Activated T-cell treated with anti-CD3 and anti-CD28 coated beads for 48 hours (primary cell): ENCODE measurements around the gene FAM240B.

Experiments used
- DNase-seq: peaks from one replicate; pipeline ENCODE4 v3.0.0-alpha.2; 2020; ENCODE audit warnings: low read depth

FAM240B gene

DNA sequence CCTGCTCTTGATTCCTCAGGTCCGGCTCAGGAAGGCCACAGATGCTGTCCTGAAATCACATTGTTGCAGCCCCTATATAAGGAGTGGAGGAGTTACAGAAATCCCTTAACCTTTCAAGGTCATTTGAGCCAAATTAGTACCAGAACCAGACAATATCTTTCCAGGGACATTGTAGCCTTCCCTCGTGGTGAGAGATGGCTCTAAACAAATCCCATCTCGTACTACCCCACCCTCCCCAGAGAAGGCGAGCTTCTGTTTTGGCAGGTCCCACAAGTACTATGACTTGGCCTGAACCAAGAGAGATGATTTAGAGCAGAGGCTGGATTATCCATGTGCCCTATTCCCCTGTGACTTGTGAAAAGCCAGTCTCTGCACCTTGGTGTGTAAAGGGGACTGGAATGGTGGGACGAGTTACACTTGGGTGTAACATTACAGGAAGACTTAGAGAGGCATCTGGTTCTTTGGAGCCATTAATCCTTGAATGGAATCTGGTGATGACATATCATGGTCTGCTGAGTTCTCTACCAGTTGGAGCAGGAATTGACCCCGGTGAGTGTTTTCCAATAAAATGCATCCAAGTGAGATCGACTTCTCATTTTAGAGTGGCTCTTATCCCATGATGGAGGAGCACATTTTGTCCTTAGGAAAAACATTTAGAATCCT, at the start of gene FAM240B:
TSS of gene FAM240B (minus strand) at position 51 of the 663 bp plus-strand sequence. CDS start 16,134 bp downstream, outside the sequence.
- DNase-seq: no peak

DNA sequence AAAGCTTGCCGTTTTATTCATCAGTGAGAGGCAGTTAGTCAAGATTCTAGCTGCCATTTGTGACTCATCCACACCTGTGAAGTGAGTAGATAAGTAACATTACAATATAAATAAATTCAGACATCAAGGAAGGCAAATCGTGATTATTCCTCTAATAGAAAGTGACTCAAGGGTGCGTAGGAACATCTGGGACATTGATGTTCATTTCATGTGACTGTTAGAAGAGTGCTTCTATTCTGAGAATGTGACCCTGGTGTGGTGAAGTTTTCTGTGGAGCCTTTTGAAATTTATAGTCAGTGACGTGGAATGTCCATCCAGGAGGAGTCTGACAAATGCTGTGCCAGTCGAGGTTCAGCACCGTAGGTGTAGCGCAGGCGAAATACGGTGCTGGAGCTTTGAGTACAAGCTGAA, 48.4 kb upstream of the FAM240B start:
- DNase-seq: no peak

DNA sequence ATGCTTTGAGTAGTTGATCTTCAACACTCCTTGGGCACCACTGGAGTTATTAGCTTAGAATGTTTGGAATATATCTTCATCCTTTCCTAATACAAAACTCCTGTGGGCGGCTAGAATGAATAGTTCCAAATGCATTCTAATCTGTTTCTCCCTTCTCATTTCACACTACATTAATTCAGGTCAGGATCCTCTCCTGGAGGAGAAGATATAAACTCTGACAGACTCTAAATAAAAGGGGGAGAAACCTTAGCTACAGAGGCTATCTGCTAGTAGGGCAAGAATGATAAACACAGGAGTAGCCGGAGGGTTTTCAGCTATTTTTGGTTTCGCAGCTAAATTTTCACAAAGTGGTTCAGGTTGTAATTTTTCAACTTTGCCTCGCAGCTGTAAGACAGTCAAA, 45.2 kb upstream of the FAM240B start:
- DNase-seq: no peak

DNA sequence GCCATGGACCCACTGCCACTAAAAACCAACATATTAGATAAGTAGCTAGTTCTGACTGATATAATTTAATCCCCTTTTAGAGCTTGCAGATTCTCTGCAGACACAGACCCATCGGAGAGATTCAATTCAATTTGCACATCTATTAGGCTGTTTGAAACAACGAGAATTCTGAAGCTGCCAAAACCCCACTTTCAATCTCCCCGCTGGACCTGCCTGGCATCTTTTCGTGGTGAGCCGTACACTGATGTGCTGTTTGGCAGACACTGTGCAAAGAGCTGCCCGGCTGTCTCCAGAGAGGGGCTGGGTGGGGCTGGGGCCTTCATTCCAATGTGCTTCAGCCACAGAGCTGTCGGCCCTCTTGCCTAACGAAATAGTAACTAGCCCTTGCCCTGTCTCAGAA, 42.1 kb upstream of the FAM240B start:
- DNase-seq: no peak

DNA sequence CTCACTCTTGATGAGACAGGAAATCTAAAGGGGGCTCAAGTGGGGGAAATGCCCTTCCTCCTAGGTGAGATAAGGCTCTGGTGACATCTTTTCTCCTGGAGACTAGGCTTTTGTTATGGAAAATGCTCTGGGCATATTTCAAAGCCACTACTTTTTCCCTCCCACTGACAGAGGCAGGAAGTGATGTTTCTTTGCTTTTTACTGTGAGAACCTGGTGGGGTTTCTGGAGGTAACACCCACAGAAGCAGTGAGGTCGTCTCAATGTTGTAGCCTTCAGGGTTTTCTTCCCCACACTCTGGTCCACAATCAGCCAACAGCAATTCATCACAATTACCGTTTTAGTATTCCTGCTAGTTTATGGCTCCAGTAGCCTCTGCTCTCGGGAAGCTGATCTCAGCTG, 41.4 kb upstream of the FAM240B start:
- DNase-seq: no peak

DNA sequence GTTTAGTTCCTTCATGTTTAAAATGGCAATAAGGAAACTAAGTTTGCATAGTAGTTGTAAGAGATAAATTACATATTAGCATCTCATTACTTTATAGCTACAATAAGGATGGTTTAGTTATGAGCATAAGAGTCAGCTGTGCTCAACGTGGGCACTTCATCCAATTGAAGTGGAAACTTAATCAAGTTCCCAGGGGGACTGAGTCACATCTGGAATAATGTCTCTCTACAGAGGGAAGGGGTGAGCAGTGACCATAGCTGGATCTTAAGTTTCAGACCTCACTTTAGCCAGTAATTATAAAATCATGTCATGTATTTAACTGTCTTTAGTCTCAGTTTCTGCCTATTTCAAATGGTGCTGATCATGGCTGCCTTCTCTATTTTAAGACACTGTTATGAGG, 36.8 kb upstream of the FAM240B start:
- no peak for DNase-seq

DNA sequence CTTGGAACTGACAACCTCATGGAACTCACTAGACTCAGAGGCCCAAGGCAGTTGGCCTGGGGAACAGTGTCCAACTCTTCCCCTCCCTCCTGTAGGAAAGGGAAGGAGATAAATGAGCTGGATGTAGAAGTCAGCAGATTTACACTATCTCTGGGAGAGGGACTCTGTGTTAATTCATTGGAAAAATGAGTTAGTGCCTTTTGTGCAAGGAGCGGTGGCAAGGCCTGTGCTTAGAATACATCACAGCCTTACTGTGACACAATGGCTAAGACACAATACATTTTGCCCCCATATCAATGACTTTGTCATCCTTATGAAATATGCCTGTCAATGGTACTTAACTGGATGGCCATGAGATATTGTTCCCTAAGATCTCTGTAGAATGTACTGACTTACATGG, 28.0 kb upstream of the FAM240B start:
- DNase-seq: no peak

DNA sequence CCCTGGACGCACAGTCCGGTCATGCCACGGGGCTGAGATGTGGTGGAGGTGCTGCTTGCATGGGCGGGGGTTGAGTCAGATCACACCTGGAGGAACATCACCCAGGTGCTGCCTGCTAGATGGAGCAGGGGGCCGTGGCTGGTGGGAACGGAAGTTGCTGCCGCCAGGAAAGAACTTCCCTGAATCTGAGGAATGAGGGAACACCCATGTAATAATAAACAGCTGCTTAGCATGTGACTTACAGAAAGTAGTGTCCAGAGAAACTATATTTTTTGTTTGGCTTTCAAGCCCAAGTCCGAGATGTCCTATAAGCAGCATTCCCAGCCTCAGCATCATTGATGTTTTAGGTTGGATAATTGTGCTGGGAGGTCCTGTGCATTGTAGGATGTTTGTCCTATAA, 27.1 kb upstream of the FAM240B start:
- no peak for DNase-seq

DNA sequence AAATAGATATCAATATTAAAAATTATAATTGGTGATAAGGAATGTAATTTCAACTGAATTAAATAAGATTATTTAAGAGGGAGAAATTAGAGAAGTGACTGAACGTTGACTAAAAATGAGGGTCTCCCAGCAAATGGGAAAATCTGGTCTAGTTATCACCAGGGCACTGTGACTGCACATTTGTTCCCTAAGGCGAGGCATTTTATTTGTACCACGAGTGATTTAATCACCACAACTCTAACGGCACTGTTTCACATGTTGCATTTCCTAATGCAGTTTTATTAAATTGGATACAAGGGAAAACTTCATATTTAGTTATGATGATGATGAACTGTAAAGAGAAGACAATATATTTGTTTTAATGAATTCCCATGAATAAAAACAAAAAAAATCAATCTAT, 26.4 kb upstream of the FAM240B start:
- DNase-seq: no peak

DNA sequence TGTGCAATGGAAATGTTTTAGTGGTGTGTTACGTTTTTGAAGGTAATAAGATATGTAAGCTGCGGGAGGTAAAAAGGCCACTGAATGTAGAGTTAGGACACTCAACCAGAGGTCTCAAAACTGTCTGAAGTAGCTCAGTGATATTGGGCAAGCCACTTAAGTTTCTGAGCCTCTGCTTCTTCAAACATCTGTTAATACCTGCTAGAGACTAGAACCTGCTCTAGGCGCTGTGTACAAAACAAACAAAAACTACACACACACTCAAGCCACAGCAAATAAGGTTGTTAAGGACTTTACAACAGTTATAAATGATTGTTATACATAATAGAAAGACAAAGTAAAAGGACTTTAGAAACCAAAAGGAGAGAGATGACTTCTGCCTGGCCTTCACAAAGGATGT, 24.6 kb upstream of the FAM240B start:
- DNase-seq: no peak

DNA sequence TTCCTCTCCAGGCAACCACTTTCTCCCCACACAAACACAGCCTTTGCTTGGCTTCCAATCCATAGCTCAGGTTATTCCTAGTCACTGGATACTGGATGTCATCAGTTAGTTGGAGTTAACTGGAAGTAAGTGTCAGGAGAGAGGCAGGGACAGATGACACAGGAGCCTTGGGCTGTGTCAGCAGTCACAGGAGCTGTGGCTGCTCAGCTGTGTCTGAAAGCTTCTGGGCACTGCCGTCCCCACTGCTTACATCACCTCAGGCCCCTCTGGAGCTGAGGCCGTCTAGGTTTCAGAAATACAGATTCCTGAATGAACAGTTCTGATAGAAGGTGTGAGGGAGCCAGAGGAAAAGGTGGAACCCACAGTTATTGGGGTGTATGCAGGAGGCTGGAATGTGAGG, 17.3 kb upstream of the FAM240B start:
- DNase-seq: no peak

DNA sequence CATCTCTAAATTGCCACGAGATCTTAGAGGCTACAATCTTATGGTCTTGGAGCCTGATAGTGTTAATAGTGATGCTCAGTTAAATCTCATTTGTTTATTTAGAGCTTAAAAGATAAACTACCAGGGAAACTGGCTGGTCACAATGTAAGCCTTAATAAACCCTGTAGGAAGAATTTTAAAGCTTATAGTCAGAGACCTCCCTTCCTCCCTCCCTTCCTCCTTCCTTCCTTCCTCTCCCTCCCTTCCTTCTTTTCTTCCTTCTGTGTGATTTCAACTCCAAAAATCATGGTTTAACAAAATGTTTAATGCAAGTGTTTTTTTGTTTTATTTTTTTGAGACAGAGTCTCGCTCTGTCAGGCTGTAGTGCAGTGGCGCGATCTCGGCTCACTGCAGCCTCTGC, 14.9 kb upstream of the FAM240B start:
- DNase-seq: no peak

DNA sequence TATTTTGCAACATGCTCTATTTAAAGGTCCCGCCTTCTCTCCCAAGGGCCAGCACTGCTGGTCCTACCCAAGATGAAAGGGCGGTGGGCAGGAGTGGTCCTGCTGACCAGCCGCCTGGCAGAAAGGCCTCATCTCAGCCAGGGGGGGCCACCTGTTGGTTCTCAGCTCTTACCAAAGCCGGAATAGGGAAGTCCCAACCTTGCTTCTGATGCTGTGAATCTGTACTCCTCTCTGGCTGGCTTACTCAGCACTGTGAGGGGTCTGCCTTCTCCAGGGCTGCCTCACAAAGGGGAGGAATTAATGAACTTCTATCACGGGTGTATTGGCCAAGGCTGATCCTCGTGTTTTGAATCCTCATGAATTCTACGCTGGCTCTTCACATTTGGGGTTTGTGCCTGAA, 13.6 kb upstream of the FAM240B start:
- no peak for DNase-seq

DNA sequence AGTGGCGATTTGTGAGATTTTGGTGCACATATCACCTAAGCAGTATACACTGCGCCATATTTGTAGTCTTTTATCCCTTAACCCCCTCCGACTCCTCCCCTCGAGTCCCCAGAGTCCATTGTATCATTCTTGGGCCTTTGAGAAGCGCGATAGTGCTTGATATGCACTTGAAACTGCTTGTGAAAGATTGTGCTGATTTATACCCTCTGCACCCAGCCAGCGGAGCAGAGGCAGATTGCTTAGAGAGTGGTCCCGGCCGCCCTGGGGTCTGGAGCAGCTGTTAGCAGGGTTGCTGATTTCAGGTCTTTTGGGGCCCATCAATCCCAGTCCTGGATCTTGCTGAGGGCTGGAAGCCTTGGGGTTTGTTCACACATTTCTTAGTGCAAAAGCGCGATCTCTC, 13.0 kb upstream of the FAM240B start:
- no peak for DNase-seq

DNA sequence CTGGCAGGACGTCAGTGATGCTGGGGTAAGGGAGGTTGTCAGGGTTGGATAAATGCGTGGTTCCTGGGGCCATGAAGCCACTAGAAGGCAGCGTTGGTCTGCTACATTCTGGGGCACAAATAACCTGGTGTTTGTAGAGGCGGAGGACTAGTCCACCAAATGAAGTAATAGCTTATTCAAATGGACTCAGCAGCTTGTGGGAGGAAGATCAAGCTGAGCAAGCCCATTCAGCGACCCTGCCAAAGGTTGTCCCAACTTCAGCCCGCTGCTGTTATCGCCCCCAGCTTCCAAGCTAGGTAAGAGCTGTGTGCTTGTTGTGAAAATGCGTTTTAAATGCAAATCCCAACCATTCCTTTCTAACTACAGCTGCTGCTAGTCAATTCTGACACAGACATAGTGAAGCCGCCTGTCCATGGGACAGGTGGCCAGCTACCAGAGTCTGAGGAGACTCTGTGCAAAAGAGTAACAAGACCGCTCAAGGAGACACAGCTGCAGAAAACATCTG, 7.6 kb upstream of the FAM240B start:
- DNase-seq: no peak

DNA sequence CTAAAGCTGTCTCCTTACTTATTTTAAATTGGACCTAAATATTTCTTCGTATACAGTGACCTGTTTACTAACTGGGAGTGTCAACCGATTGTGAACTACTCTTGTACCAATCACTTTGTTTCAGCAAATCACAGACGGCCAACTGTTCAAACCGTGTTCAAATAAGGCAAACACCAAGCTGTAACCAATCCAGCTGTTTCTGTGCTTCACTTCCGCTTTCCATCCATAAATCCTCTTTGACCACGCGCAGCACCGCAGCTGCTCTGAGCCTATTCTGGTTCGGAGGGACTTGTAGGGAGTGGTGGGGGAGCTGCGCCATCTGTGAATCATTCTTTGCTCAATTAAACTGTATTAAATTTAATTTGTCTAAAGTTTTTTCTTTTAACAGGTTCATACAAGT, 4.8 kb upstream of the FAM240B start:
- DNase-seq: no peak

DNA sequence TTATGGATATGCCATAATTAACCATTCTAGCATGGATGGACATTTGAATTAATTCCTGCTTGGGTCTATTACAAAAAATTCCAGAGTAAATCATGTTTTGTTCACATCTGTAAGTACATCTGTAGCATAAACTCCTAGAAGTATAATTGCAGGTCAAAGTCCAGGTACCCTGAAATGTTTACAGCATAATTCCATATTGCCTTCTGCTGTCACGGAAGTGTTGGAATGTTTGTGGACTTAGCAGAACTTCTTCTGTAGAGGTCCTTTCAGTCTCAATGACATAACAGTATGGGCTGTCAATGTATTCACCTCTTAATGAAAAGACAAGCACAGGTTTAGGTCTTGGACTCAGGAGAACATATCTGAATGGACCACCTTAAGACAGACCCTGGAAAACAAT, 1.8 kb downstream of the FAM240B start:
- no peak for DNase-seq

DNA sequence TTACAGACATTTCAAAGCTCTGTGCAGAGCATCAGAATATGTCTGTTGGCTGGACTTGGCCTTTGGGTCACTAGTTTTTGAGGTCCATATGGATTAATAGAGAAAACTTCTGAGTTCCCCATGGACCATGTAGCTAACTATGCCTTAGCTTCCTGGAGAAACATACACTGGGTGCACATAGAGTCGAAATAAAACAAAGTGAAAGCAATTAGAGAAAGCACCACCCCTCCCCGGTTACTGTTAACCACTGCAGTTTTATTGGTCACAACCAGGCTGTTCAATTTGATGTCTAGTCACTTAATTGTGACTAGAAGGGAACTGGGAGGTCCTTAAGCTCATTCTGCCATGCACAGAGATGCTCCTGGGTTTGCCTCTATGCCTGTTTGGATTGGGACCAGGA, 4.2 kb downstream of the FAM240B start:
- no peak for DNase-seq

DNA sequence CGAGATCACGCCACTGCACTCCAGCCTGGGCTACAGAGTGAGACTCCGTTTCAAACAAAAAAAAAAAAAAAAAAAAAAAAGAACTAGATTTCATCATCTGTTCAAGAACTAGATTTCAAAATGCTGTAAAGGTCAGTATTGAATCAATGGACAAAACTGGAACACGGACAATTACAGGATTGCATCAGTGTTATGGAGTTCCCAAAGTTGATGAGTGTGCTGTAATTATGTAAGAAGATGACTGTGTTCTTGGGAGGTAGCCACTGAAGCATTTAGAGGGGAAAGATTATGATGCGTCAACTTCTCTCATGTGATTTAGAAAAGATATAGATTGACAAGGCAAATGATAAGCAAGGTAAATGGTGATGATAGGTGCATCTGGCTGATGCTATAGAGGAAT, 6.5 kb downstream of the FAM240B start:
- no peak for DNase-seq

DNA sequence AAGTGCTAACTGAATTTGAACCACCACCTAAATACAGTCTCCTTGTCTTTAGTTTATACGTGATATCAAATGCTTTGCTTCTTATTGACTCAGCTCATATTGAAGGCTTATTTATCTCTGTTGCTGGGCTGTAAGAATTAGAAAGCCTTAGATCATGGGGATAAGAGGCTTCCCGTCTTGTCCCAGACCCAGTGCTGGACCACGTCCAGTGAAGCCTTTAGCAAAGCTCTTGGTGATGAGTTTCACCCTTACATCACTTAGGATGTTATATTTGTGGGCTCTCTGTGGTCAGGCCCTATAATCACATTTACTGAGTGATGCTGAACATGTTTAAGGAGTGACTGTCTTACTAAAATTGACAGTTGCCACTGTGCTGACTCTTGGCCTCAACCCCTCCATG, 11.2 kb downstream of the FAM240B start:
- no peak for DNase-seq

DNA sequence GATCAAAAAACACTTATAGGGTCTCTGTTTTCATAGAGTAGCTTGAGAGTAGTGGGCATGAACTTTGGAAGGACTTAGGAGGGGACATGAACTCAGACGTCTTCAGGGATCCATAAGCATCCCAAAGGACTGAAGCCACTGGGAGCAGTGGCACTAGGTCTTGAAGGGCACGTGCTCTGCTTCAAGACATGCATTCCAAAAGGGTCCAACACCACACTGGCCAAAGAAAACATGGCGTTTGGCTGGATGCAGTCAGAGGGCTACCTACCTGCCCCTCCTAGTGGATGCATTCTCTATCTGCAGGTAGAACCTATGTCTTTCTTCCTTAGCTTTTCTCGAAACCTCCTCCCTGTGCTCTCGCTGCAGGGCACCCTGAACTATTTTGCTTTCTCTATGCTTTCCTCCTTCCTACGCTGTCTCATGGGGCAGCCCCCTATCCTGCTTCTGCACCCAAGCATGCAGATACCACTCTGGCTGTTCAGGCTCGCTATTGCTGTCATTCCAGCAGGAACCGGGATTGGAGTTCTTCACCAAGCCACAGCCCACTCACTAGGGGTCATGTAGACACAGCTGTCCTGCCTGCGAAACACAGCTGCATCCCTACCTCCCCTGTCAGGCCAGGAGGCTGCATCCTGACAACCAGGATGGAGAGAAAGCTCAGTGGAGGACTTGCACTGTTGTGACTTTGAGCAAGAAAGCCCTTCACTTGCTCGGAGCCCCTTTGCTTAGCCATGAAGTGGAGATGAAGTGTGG, 11.9 kb downstream of the FAM240B start:
- no peak for DNase-seq

DNA sequence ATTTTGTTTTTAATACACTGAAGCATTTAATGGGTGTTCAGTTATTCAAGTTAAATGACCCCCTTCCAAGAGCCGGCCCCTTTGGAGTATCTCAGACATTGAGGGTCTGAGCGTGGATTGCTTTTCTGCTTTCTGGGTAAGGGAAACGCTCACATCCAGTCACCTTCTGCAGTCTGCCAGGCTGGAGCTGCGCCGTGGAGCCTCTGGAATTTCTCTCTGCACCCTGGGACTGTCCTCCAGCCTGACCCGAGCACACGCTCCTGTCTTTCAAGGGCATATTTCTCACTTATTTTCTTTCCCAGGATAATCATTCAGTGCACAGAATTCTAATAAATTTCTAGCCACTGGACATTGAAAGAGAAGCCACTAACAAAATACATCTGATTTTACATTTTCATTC, 13.4 kb downstream of the FAM240B start:
- no peak for DNase-seq

DNA sequence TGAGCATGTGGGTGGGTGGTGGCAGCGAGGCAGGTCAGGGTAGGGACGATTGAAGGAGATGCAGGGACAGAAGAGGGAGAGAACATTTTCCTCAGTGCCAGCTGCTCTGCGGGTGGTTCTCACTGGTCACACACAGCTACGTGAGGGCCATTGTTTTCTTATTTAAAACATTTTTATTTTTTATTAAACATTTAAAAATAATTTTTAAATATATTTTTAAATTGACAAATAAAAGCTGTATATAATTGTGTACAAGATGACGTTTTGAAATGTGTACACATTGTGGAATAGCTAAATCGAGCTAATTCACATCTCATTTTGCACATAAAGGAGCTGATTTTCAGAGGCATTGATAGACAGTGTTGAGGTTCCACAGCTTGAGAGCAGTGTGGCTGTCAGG, 14.0 kb downstream of the FAM240B start:
- DNase-seq: no peak

DNA sequence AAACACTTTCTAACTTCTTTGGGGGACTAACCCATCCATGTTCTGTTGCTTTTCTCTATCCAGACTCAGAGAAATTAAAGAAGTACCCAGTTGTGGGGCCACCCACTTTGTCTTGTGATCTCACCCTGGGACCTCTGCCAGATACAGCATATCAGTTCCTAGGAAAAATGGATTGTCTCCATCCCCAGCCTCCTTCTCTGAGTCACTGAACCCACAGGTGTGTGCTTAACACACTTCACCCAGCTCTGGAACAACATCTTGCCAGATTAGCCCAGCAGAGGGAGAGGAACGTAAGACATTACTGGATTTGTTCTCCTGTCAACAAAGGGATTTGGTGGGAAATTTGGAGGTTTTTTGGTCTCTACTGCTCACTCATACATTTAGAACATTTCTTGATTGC, 19.2 kb downstream of the FAM240B start:
- no peak for DNase-seq
